Adrenal gland (tissue), 12 donors: ENCODE measurements around the gene ARG2. TPM values are rescaled to one million over a fixed set of nuclear protein-coding genes. Genes with fewer than 3 reads are reported as not detected.

ENCODE experiments used
- DNase-seq, 7 donors: peaks; one replicate each; pipeline ENCODE4 v3.0.0-alpha.2; 2019 to 2020
- H3K27ac ChIP-seq, 5 donors: fragments of 200-600 bp; sonication (generic) in 4 of 5; 1 replicate in 3 of 5; 2 replicates in 2 of 5; pipeline versions ENCODE4 v1.5.1 to v1.8.0; 2016 to 2020; ENCODE audit warnings: mild to moderate bottlenecking in 1 of 5
- H3K27me3 ChIP-seq: fragments of 200-600 bp; 2 replicates; pipeline ENCODE4 v1.8.0; 2021
- H3K36me3 ChIP-seq, 2 donors: fragments of 200-600 bp; replicated peaks in 1 of 2; 1 replicate in 1 of 2; 2 replicates in 1 of 2; pipeline versions ENCODE4 v1.5.1 to v1.8.0; 2018 to 2022
- H3K4me1 ChIP-seq, 2 donors: fragments of 200-600 bp; replicated peaks in 1 of 2; 1 replicate in 1 of 2; 2 replicates in 1 of 2; pipeline versions ENCODE4 v1.5.1 to v1.8.0; 2018 to 2021
- H3K4me3 ChIP-seq, 4 donors: fragments of 200-600 bp; sonication (generic) in 3 of 4; one replicate each; pipeline ENCODE4 v1.5.1; 2016 to 2018
- H3K9me3 ChIP-seq, 3 donors: fragments of 200-600 bp; sonication (generic) in 1 of 3; replicated peaks in 1 of 3; 1 replicate in 2 of 3; 2 replicates in 1 of 3; pipeline versions ENCODE4 v1.5.1 to v1.8.0; 2016 to 2021
- CTCF ChIP-seq, 6 experiments: fragments of 450-650 bp in 4 of 6; fragments of 200-600 bp in 2 of 6; sonication (generic) in 1 of 6; IDR thresholded peaks; 1 replicate in 5 of 6; 2 replicates in 1 of 6; pipeline versions ENCODE4 v1.5.1 to v1.8.0; 2016 to 2021; ENCODE audit warnings: antibody characterized with exemption in 6 of 6, mild to moderate bottlenecking in 2 of 6, moderate library complexity in 1 of 6
- POLR2A ChIP-seq, 2 donors: fragments of 450-650 bp; IDR thresholded peaks; one replicate each; pipeline ENCODE4 v1.6.1; 2017; ENCODE audit warnings: antibody characterized with exemption in 2 of 2, mild to moderate bottlenecking in 2 of 2, moderate library complexity in 1 of 2
- WGBS, 4 donors: extraction: QIAGEN DNeasy Blood & Tissue Kit in 2 of 4; methylation state at CpG; one replicate each; pipeline versions ENCODE4 v1.1.5 to v1.1.7; 2013 to 2017; 5-methylcytosine and 5-hydroxymethylcytosine counted together
- intact Hi-C, 2 donors: fragments of 100-400 bp; cut with DNase I; formaldehyde crosslinking; loops; one replicate each; pipeline versions ENCODE4 v1.14.1 to v1.15.0; 2022 to 2023
- polyA plus RNA-seq, 3 donors: library from polyadenylated mRNA; stranded (reverse); fragments of 200-250 nt in 2 of 3; fragments of 350-450 nt in 1 of 3; fragmentation: Illumina TruSeq in 1 of 3; extraction: RNeasy Lipid Tissue Mini Kit (QIAGEN cat#74804) in 1 of 3; gene quantifications; one replicate each; pipeline ENCODE4 v1.2.3, GENCODE V29; 2013 to 2014
- total RNA-seq, 9 donors: library from RNA; depleted of rRNA in 4 of 9; stranded (reverse); fragments of >200 nt in 4 of 9; fragments of 120-200 nt in 1 of 9; fragmentation: NEBNext Ultra II Directional in 1 of 9; extraction: Animal tissue kit (Norgen Biotek cat#: 25700) in 1 of 9; gene quantifications; one replicate each; pipeline versions ENCODE4 v1.1.0 to v1.2.4, GENCODE V29; 2013 to 2023
- donor health status: healthy with polysubstance abuse.
- donor health status: Bipolar disorder and iron deficiency.
- donor health status: DM: yes; HTN: yes; CAD: no.
- donor health status: DM: no; HTN: no; CAD: no.
- donor health status: DM: no; HTN: no; CAD: no.
- donor health status: DM: yes; HTN: yes; CAD: no.

ARG2 gene
- total and polyA plus RNA-seq, 12 donors = 2.5 to 45.4 (median 4.5) TPM

GRCh38 chr14:67571991-67572323 is 47.8 kb upstream of the ARG2 start:
- Histone ChIP-seq H3K9me3 (no peaks in the 10 kb centered on the region), H3K36me3 (no peaks in the 10 kb centered on the region), H3K4me1 (peaks cover 7 to 11% of the 10 kb centered on the region in 2 donors), H3K27me3 (no peaks in the 10 kb centered on the region), H3K4me3 (no peak overlapping the region), H3K27ac (no peak overlapping the region)
- DNase-seq = peak in 2 of 7 donors; percentile 7 to 17
- intact Hi-C loops = loop anchor here (5.0 kb wide), 3 partner anchors 45 to 145 kb away; no protein-coding TSS in a partner anchor
- TF ChIP-seq CTCF (IDR thresholded peaks at IDR 0.05) = no peak
- no peak for TF ChIP-seq POLR2A (IDR thresholded peaks at IDR 0.05)
- WGBS, 4 donors = 77 to 87% (median 84%) methylated on average over 13 to 19 of the region's 19 CpGs; no CpG with 5 or more reads in 1 of the 4 donors

- WGBS, 4 donors = 85 to 91% (median 90%) methylated on average over 5 of the region's 5 CpGs
- intact Hi-C loops = loop anchor here (5.0 kb wide), 3 partner anchors 45 to 145 kb away; no protein-coding TSS in a partner anchor
- no peaks in the 10 kb centered on the region for H3K36me3 ChIP-seq
- peaks cover 4 to 5% of the 10 kb centered on the region in 2 donors for H3K4me1 ChIP-seq
- no peaks in the 10 kb centered on the region for H3K27me3 ChIP-seq
- no peak overlapping the region for H3K4me3 ChIP-seq
- TF ChIP-seq POLR2A (IDR thresholded peaks at IDR 0.05) (no peak), CTCF (IDR thresholded peaks at IDR 0.05) (no peak)
- no peak overlapping the region for H3K27ac ChIP-seq
- DNase-seq = peak in 2 of 7 donors; percentile 3 to 9
- no peaks in the 10 kb centered on the region for H3K9me3 ChIP-seq
Measured at GRCh38 chr14:67572608-67573007, 47.1 kb upstream of the ARG2 start.

- H3K4me1 ChIP-seq = no peaks in the 10 kb centered on the region
- H3K27me3 ChIP-seq = no peaks in the 10 kb centered on the region
- no peak for TF ChIP-seq CTCF (IDR thresholded peaks at IDR 0.05)
- TF ChIP-seq POLR2A (IDR thresholded peaks at IDR 0.05) = no peak
- WGBS, 4 donors = 69 to 76% (median 71%) methylated on average over 14 to 15 of the region's 15 CpGs
- DNase-seq = peak in 3 of 7 donors; percentile 9 to 25 (median 17)
- H3K36me3 ChIP-seq = no peaks in the 10 kb centered on the region
- no peak overlapping the region for H3K4me3 ChIP-seq
- no peaks in the 10 kb centered on the region for H3K9me3 ChIP-seq
- H3K27ac ChIP-seq = no peak overlapping the region
- intact Hi-C loops = loop anchor here (5.0 kb wide), 3 partner anchors 46 to 146 kb away; no protein-coding TSS in a partner anchor
Measured at GRCh38 chr14:67573228-67574010, 46.3 kb upstream of the ARG2 start.

- peak in 1 of 7 donors; percentile 14 for DNase-seq
- Histone ChIP-seq H3K27me3 (no peaks in the 10 kb centered on the region), H3K36me3 (no peaks in the 10 kb centered on the region), H3K4me3 (no peak overlapping the region), H3K4me1 (no peaks in the 10 kb centered on the region), H3K27ac (no peak overlapping the region), H3K9me3 (no peaks in the 10 kb centered on the region)
- TF ChIP-seq CTCF (IDR thresholded peaks at IDR 0.05) = no peak
- TF ChIP-seq POLR2A (IDR thresholded peaks at IDR 0.05) = no peak
- WGBS, 4 donors = 78 to 90% (median 87%) methylated on average over 7 to 14 of the region's 14 CpGs
- intact Hi-C loops = loop anchor here (5.0 kb wide), 3 partner anchors 47 to 147 kb away; no protein-coding TSS in a partner anchor
Measured at GRCh38 chr14:67574156-67574555, 45.6 kb upstream of the ARG2 start.
